H1 (cell line): ENCODE results near the gene RNASE4. TPM values are rescaled to one million over a fixed set of nuclear protein-coding genes. Genes with fewer than 3 reads are reported as not detected.

Experiments used
- CTCF ChIA-PET: fragments of 300-600 bp; sonication (Branson Sonifier 250); formaldehyde crosslinking; loops from one replicate; lab custom pipeline; 2021; ENCODE audit not compliant: partially characterized antibody; lab: Charles Lee
- POLR2A ChIA-PET: fragments of 300-600 bp; sonication (Branson Sonifier 250); formaldehyde crosslinking; loops from one replicate; lab custom pipeline; 2021; ENCODE audit warnings: inconsistent platforms; ENCODE audit not compliant: partially characterized antibody; lab: Charles Lee
- DNase-seq, 2 experiments: peaks; one replicate each; pipeline versions ENCODE4 v3.0.0 to v3.0.0-alpha.2; 2010 to 2022; ENCODE audit warnings: low spot score in 2 of 2, low read depth in 1 of 2, mixed read lengths in 1 of 2
- FAIRE-seq: peaks from 2 replicates; lab custom pipeline; 2011; peaks lifted over from hg19 to GRCh38; lab: Jason Lieb, UNC
- H2AFZ ChIP-seq: 2 replicates; pipeline ENCODE4 v1.8.1; 2012; ENCODE audit warnings: low read length, inconsistent platforms
- H2AK5ac ChIP-seq: 2 replicates; pipeline ENCODE4 v1.6.1; 2013; ENCODE audit warnings: low read depth, low read length
- H2BK120ac ChIP-seq: replicated peaks from 2 replicates; pipeline ENCODE3; 2013; ENCODE audit warnings: low read depth, low read length, inconsistent platforms
- H2BK12ac ChIP-seq: 2 replicates; pipeline ENCODE4 v1.6.1; 2013; ENCODE audit warnings: low read depth, low read length
- H2BK15ac ChIP-seq: 2 replicates; pipeline ENCODE4 v1.6.1; 2013; ENCODE audit warnings: low read length
- H2BK20ac ChIP-seq: 2 replicates; pipeline ENCODE4 v1.6.1; 2013; ENCODE audit warnings: low read length
- H2BK5ac ChIP-seq: 2 replicates; pipeline ENCODE4 v1.6.1; 2013; ENCODE audit warnings: low read depth, low read length
- H3K14ac ChIP-seq: 2 replicates; pipeline ENCODE4 v1.6.1; 2013; ENCODE audit warnings: inconsistent platforms; ENCODE audit not compliant: insufficient read length
- H3K18ac ChIP-seq: 2 replicates; pipeline ENCODE4 v1.6.1; 2013; ENCODE audit warnings: low read length; ENCODE audit errors: extremely low read depth
- H3K23ac ChIP-seq: 2 replicates; pipeline ENCODE4 v1.6.1; 2013; ENCODE audit warnings: inconsistent platforms; ENCODE audit not compliant: insufficient read length
- H3K23me2 ChIP-seq: 2 replicates; pipeline ENCODE4 v1.6.1; 2013; ENCODE audit warnings: low read depth, low read length
- H3K27ac ChIP-seq: 2 replicates; pipeline ENCODE4 v1.6.1; 2011; ENCODE audit warnings: low read depth, low read length, inconsistent platforms
- H3K27me3 ChIP-seq, 4 experiments: replicated peaks in 1 of 4; 1 replicate in 1 of 4; 2 replicates in 3 of 4; pipeline versions ENCODE4 v1.6.1 to v1.8.1; 2011 to 2013; ENCODE audit warnings: low read length in 3 of 4, mild to moderate bottlenecking in 3 of 4, inconsistent platforms in 2 of 4, mixed read lengths in 2 of 4, moderate library complexity in 1 of 4; ENCODE audit not compliant: control insufficient read depth in 3 of 4, insufficient read depth in 3 of 4; ENCODE audit errors: extremely low read depth in 1 of 4
- H3K36me3 ChIP-seq, 4 experiments: 2 replicates each; pipeline versions ENCODE4 v1.6.1 to v1.8.1; 2011 to 2013; ENCODE audit warnings: mild to moderate bottlenecking in 4 of 4, low read length in 3 of 4, moderate library complexity in 2 of 4, control low read depth in 1 of 4, inconsistent platforms in 1 of 4; ENCODE audit not compliant: insufficient read depth in 4 of 4, control insufficient read depth in 2 of 4
- H3K4ac ChIP-seq: replicated peaks from 2 replicates; pipeline ENCODE3; 2013; ENCODE audit warnings: low read length, low read depth, mixed read lengths, inconsistent platforms; ENCODE audit not compliant: insufficient read length
- H3K4me1 ChIP-seq, 4 experiments: replicated peaks in 1 of 4; 1 replicate in 1 of 4; 2 replicates in 3 of 4; pipeline versions ENCODE4 v1.6.1 to v1.8.1; 2011 to 2013; ENCODE audit warnings: low read length in 3 of 4, inconsistent platforms in 2 of 4, mixed read lengths in 1 of 4; ENCODE audit not compliant: insufficient read depth in 4 of 4, control insufficient read depth in 3 of 4
- H3K4me2 ChIP-seq, 2 experiments: 2 replicates each; pipeline versions ENCODE4 v1.6.1 to v1.8.1; 2011 to 2013; ENCODE audit warnings: low read depth in 2 of 2, low read length in 2 of 2, control low read depth in 1 of 2, inconsistent platforms in 1 of 2, mild to moderate bottlenecking in 1 of 2; ENCODE audit not compliant: insufficient read depth in 1 of 2
- H3K4me3 ChIP-seq, 4 experiments: fragments of 200-600, 300-600 bp in 1 of 4; sonication (generic), shearing (Covaris generic), sonication (Bioruptor Twin) in 1 of 4; 2 replicates each; pipeline versions ENCODE4 v1.5.1 to v1.8.1; 2011 to 2016; ENCODE audit warnings: low read length in 4 of 4, low read depth in 3 of 4, control low read depth in 2 of 4, inconsistent platforms in 2 of 4, mild to moderate bottlenecking in 2 of 4, mixed read lengths in 1 of 4, moderate library complexity in 1 of 4; ENCODE audit not compliant: insufficient read depth in 2 of 4; ENCODE audit errors: extremely low read depth in 1 of 4
- H3K56ac ChIP-seq: replicated peaks from 2 replicates; pipeline ENCODE3; 2013; ENCODE audit warnings: low read depth, mild to moderate bottlenecking, mixed read lengths, low read length, inconsistent platforms; ENCODE audit not compliant: insufficient read length
- H3K79me1 ChIP-seq: 2 replicates; pipeline ENCODE4 v1.6.1; 2013; ENCODE audit warnings: low read depth, low read length, control low read depth
- H3K79me2 ChIP-seq, 2 experiments: 2 replicates each; pipeline versions ENCODE4 v1.6.1 to v1.8.1; 2012 to 2013; ENCODE audit warnings: low read length in 2 of 2, mild to moderate bottlenecking in 2 of 2, inconsistent platforms in 1 of 2; ENCODE audit not compliant: insufficient read depth in 2 of 2, control insufficient read depth in 1 of 2
- H3K9ac ChIP-seq, 4 experiments: replicated peaks in 1 of 4; 1 replicate in 1 of 4; 2 replicates in 3 of 4; pipeline versions ENCODE4 v1.6.1 to v1.8.1; 2011 to 2013; ENCODE audit warnings: low read depth in 3 of 4, low read length in 3 of 4, control low read depth in 2 of 4, mild to moderate bottlenecking in 2 of 4, moderate library complexity in 2 of 4, inconsistent platforms in 1 of 4; ENCODE audit errors: extremely low read depth in 1 of 4
- H3K9me3 ChIP-seq, 2 experiments: 2 replicates each; pipeline versions ENCODE4 v1.6.1 to v1.8.1; 2012 to 2013; ENCODE audit warnings: mild to moderate bottlenecking in 2 of 2, moderate library complexity in 2 of 2, control low read depth in 1 of 2, inconsistent platforms in 1 of 2, low read depth in 1 of 2, low read length in 1 of 2, mixed read lengths in 1 of 2; ENCODE audit not compliant: insufficient read depth in 2 of 2
- H4K20me1 ChIP-seq, 2 experiments: replicated peaks in 1 of 2; 2 replicates each; pipeline versions ENCODE3 to v1.8.1; 2011 to 2013; ENCODE audit warnings: inconsistent platforms in 2 of 2, low read length in 2 of 2, mild to moderate bottlenecking in 1 of 2; ENCODE audit not compliant: insufficient read depth in 2 of 2, control insufficient read depth in 1 of 2
- H4K5ac ChIP-seq: 2 replicates; pipeline ENCODE4 v1.6.1; 2013; ENCODE audit warnings: low read length, low read depth, mixed read lengths, inconsistent platforms; ENCODE audit not compliant: insufficient read length
- H4K8ac ChIP-seq: 2 replicates; pipeline ENCODE4 v1.8.0; 2013; ENCODE audit warnings: mild to moderate bottlenecking, moderate library complexity, low read length, inconsistent platforms; ENCODE audit not compliant: insufficient read depth; ENCODE audit errors: extremely low read depth
- H4K91ac ChIP-seq: replicated peaks from 2 replicates; pipeline ENCODE3; 2013; ENCODE audit warnings: low read length, mixed read lengths, inconsistent platforms; ENCODE audit not compliant: insufficient read length
- CHD2 ChIP-seq: IDR thresholded peaks from 2 replicates; pipeline ENCODE4 v1.6.1; 2012; ENCODE audit warnings: low read length, improper control_type of control experiment
- GABPA ChIP-seq: IDR thresholded peaks from 2 replicates; pipeline ENCODE4 v1.6.1; 2011; ENCODE audit warnings: mild to moderate bottlenecking, low read length, moderate library complexity, borderline replicate concordance; ENCODE audit not compliant: insufficient read depth
- SP4 ChIP-seq: IDR thresholded peaks from 2 replicates; pipeline ENCODE4 v1.6.1; 2012; ENCODE audit warnings: low read length, inconsistent platforms
- WGBS, 2 experiments: shearing (Covaris generic) in 1 of 2; methylation state at CpG; one replicate each; pipeline versions ENCODE4 v1.1.6 to v1.1.7; 2013 to 2015; ENCODE audit warnings: low lambda C conversion rate in 2 of 2, mixed read lengths in 2 of 2, inconsistent platforms in 1 of 2, low coverage in 1 of 2, missing lambda C conversion rate in 1 of 2; ENCODE audit not compliant: insufficient replicate concordance in 2 of 2, insufficient coverage in 1 of 2, insufficient read length in 1 of 2; ENCODE audit errors: extremely low coverage in 1 of 2, missing lambda C conversion rate in 1 of 2; 5-methylcytosine and 5-hydroxymethylcytosine counted together
- polyA plus RNA-seq, 7 experiments: library from polyadenylated mRNA; depleted of rRNA in 3 of 7; stranded (reverse) in 5 of 7; unstranded in 2 of 7; fragments of >200 nt in 5 of 7; fragments of 200-250 nt in 2 of 7; gene quantifications; 1 replicate in 5 of 7; 2 replicates in 1 of 7; 4 replicates in 1 of 7; pipeline versions ENCODE4 v1.2.1 to v1.2.3, GENCODE V29; 2011 to 2013; ENCODE audit warnings: missing spikeins in 2 of 7, mixed read lengths in 2 of 7
- total RNA-seq: library from RNA; stranded (reverse); fragmentation: NEBNext Ultra II Directional; extraction: Animal tissue kit (Norgen Biotek cat#: 25700); gene quantifications from 2 replicates; pipeline ENCODE4 v1.2.1, GENCODE V29; 2021

Gene RNASE4
- total and polyA plus RNA-seq, 2 of the 8 experiments (the other 6 are each of a cell fraction or from before 2014, with no cell fraction given) = 0.61 to 3.5 TPM

DNA sequence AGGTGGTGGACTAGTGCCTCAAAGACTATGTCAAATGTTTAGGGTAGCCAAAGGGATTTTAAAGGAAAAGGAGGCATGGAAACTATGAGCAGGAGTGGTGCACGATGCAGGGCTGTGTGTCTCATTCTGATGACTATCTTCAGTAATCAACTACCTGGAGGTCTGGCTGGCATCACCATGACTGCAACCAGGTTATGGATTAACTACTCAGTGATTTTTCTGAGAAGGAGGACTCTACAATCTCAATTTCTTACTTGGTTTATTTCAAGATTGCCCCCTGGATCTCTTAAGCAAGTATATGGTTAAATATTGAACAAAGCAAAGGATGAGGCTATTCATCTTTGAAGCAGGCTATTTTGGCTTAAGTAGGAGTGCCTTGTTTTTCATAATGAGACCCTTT is 42.2 kb downstream of the RNASE4 start:
- Histone ChIP-seq H3K36me3 (no peaks in the 10 kb centered on the region), H2BK20ac (no peak overlapping the region), H3K79me2 (no peaks in the 10 kb centered on the region), H3K23ac (no peak overlapping the region), H4K8ac (no peak overlapping the region), H2BK5ac (no peak overlapping the region), H3K27me3 (peaks cover 0 to 3% (median 0%) of the 10 kb centered on the region in 4 experiments; a peak in 1 of 7 replicates), H3K27ac (no peak overlapping the region), H3K23me2 (no peaks in the 10 kb centered on the region; the same call in 1 of the 2 replicates), H3K4me3 (no peak overlapping the region), H2AK5ac (no peak overlapping the region), H2BK120ac (no peak overlapping the region), H3K18ac (no peak overlapping the region), H2BK15ac (no peak overlapping the region), H3K14ac (no peak overlapping the region), H4K5ac (no peak overlapping the region), H3K56ac (no peak overlapping the region), H2BK12ac (no peak overlapping the region), H4K20me1 (no peaks in the 10 kb centered on the region), H3K4me2 (no peak overlapping the region), H3K4me1 (no peaks in the 10 kb centered on the region), H3K9ac (no peak overlapping the region), H2AFZ (no peak overlapping the region), H3K9me3 (no peaks in the 10 kb centered on the region), H3K79me1 (no peaks in the 10 kb centered on the region), H3K4ac (no peak overlapping the region), H4K91ac (no peak overlapping the region)
- POLR2A ChIA-PET = no interaction called here
- 94% methylated on average over 1 of the region's 1 CpG; no CpG with 5 or more reads in 1 of the 2 experiments for WGBS, 2 experiments
- FAIRE-seq (no peak), DNase-seq (no peak)
- CTCF ChIA-PET = interaction anchor here (1.0 to 1.7 kb wide), 2 partner anchors 31 to 147 kb away, joined by 4 to 8 read pairs; no protein-coding TSS in a partner anchor
- no peak for TF ChIP-seq GABPA
- TF ChIP-seq SP4 = no peak
- no peak for TF ChIP-seq CHD2
- TF ChIP-seq, all 59 proteins: peak for 0
